Peyer's patch (tissue), 4 donors: Measurements from ENCODE around the gene P2RX1. TPM values are rescaled to one million over a fixed set of nuclear protein-coding genes. Genes with fewer than 3 reads are reported as not detected.

Experiments
- DNase-seq, 3 donors: peaks; one replicate each; pipeline ENCODE4 v3.0.0-alpha.2; 2017 to 2019
- H3K27ac ChIP-seq, 4 donors: fragments of 200-600 bp; sonication (generic); one replicate each; pipeline ENCODE4 v1.5.1; 2016 to 2019
- H3K27me3 ChIP-seq, 2 donors: fragments of 200-600 bp; sonication (generic); one replicate each; pipeline ENCODE4 v1.5.1; 2019
- H3K36me3 ChIP-seq, 3 donors: fragments of 200-600 bp; sonication (generic); one replicate each; pipeline ENCODE4 v1.5.1; 2016 to 2019
- H3K4me1 ChIP-seq, 4 donors: fragments of 200-600 bp; sonication (generic); one replicate each; pipeline ENCODE4 v1.5.1; 2016 to 2019
- H3K4me3 ChIP-seq, 4 donors: fragments of 200-600 bp; sonication (generic); 1 replicate in 3 of 4; 2 replicates in 1 of 4; pipeline ENCODE4 v1.5.1; 2016 to 2019; ENCODE audit warnings: mild to moderate bottlenecking in 1 of 4
- H3K9me3 ChIP-seq, 4 donors: fragments of 200-600 bp; sonication (generic); one replicate each; pipeline ENCODE4 v1.5.1; 2016 to 2019; ENCODE audit warnings: mild to moderate bottlenecking in 1 of 4
- CTCF ChIP-seq, 6 experiments: fragments of 450-650 bp in 4 of 6; fragments of 200-600 bp in 2 of 6; sonication (generic) in 1 of 6; IDR thresholded peaks; one replicate each; pipeline ENCODE4 v1.5.1; 2017 to 2019; ENCODE audit warnings: antibody characterized with exemption in 6 of 6, mild to moderate bottlenecking in 3 of 6, moderate library complexity in 1 of 6
- POLR2A ChIP-seq, 2 donors: fragments of 450-650 bp; IDR thresholded peaks; one replicate each; pipeline ENCODE4 v1.5.1; 2017; ENCODE audit warnings: antibody characterized with exemption in 2 of 2, mild to moderate bottlenecking in 2 of 2, moderate library complexity in 2 of 2
- total RNA-seq, 4 donors: library from RNA; depleted of rRNA; stranded (reverse); fragments of >200 nt; gene quantifications; one replicate each; pipeline ENCODE4 v1.1.0, GENCODE V29; 2016

P2RX1 gene
- total RNA-seq, 4 donors from 2014 or later, result 0.88 to 27.2 (median 4.3) TPM

- Histone ChIP-seq H3K27ac (peak overlapping the region in 1 of 4 donors; percentile 31), H3K9me3 (no peaks in the 10 kb centered on the region), H3K36me3 (peaks cover 0 to 78% (median 0%) of the 10 kb centered on the region in 3 donors), H3K27me3 (no peaks in the 10 kb centered on the region), H3K4me1 (no peaks in the 10 kb centered on the region), H3K4me3 (peak overlapping the region in 2 of 4 donors; percentile 8 to 33)
- TF ChIP-seq CTCF (IDR thresholded peaks at IDR 0.05) (no peak), POLR2A (IDR thresholded peaks at IDR 0.05) (no peak)
- peak in 1 of 3 donors; percentile 66 for DNase-seq
Observed at GRCh38 chr17:3944485-3945388, 28.5 kb upstream of the P2RX1 start.

GRCh38 chr17:3943240-3943891, 27.1 kb upstream of the P2RX1 start:
- Histone ChIP-seq H3K36me3 (peaks cover 0 to 73% (median 0%) of the 10 kb centered on the region in 3 donors), H3K4me1 (no peaks in the 10 kb centered on the region), H3K27me3 (no peaks in the 10 kb centered on the region), H3K4me3 (no peak overlapping the region), H3K9me3 (no peaks in the 10 kb centered on the region), H3K27ac (no peak overlapping the region)
- TF ChIP-seq POLR2A (IDR thresholded peaks at IDR 0.05) (no peak), CTCF (IDR thresholded peaks at IDR 0.05) (no peak)
- DNase-seq, result no peak

GRCh38 chr17:3940965-3941698, 24.9 kb upstream of the P2RX1 start:
- no peak for TF ChIP-seq POLR2A (IDR thresholded peaks at IDR 0.05)
- TF ChIP-seq CTCF (IDR thresholded peaks at IDR 0.05), result no peak
- H3K4me3 ChIP-seq, result no peak overlapping the region
- DNase-seq, result no peak
- H3K9me3 ChIP-seq, result no peaks in the 10 kb centered on the region
- no peaks in the 10 kb centered on the region for H3K4me1 ChIP-seq
- H3K27ac ChIP-seq, result no peak overlapping the region
- H3K36me3 ChIP-seq, result peaks cover 0 to 79% (median 0%) of the 10 kb centered on the region in 3 donors
- no peaks in the 10 kb centered on the region for H3K27me3 ChIP-seq

- H3K36me3 ChIP-seq, result peaks cover 0 to 74% (median 0%) of the 10 kb centered on the region in 3 donors
- H3K4me1 ChIP-seq, result no peaks in the 10 kb centered on the region
- H3K9me3 ChIP-seq, result no peaks in the 10 kb centered on the region
- TF ChIP-seq CTCF (IDR thresholded peaks at IDR 0.05), result no peak
- no peak for TF ChIP-seq POLR2A (IDR thresholded peaks at IDR 0.05)
- no peak for DNase-seq
- H3K27ac ChIP-seq, result no peak overlapping the region
- H3K27me3 ChIP-seq, result no peaks in the 10 kb centered on the region
- H3K4me3 ChIP-seq, result no peak overlapping the region
Observed at GRCh38 chr17:3937359-3937758, 21.1 kb upstream of the P2RX1 start.

- Histone ChIP-seq H3K27ac (no peak overlapping the region), H3K27me3 (no peaks in the 10 kb centered on the region), H3K9me3 (no peaks in the 10 kb centered on the region), H3K36me3 (peaks cover 0 to 63% (median 0%) of the 10 kb centered on the region in 3 donors), H3K4me3 (no peak overlapping the region), H3K4me1 (no peaks in the 10 kb centered on the region)
- TF ChIP-seq CTCF (IDR thresholded peaks at IDR 0.05) (no peak), POLR2A (IDR thresholded peaks at IDR 0.05) (no peak)
- no peak for DNase-seq
Observed at GRCh38 chr17:3935825-3936355, 19.6 kb upstream of the P2RX1 start.
